CD4-positive, alpha-beta T cell treated with Interferon gamma for 1 hour (primary cell): ENCODE measurements around the gene CYP21A2.

ENCODE experiments used
- DNase-seq: peaks from one replicate; pipeline ENCODE4 v3.0.0-alpha.2; 2020

Gene CYP21A2

GRCh38 chr6:32083812-32084768 is 45.9 kb downstream of the CYP21A2 start:
- DNase-seq, result no peak

- no peak for DNase-seq
These were observed 46.6 kb downstream of the CYP21A2 start for GRCh38 chr6:32084780-32085179.

- DNase-seq, result no peak
These were observed 47.7 kb downstream of the CYP21A2 start for GRCh38 chr6:32085759-32086459.

- no peak for DNase-seq
These were observed 48.7 kb downstream of the CYP21A2 start for GRCh38 chr6:32086661-32087573.

GRCh38 chr6:32087574-32088486 is 49.6 kb downstream of the CYP21A2 start:
- DNase-seq, result peak; percentile 70

- no peak for DNase-seq
These were observed 50.4 kb downstream of the CYP21A2 start for GRCh38 chr6:32088487-32089049.

GRCh38 chr6:32089082-32089828 is 51.0 kb downstream of the CYP21A2 start:
- DNase-seq, result no peak
